ENCODE results near the gene RASGEF1B.

The RASGEF1B gene

GRCh38 chr4:81452452-81453006 lies 19.2 kb downstream of the RASGEF1B start:
- ATAC-seq (replicated peaks) = no peak
- Mint-ChIP-seq H3K9me3 (no peaks in the 10 kb centered on the region), H3K4me3 (no peak overlapping the region), H3K27ac (peak overlapping the region in 1 of 2 donors; percentile 26), H3K4me1 (ENCODE audit: low read depth in 2 of 2) (peaks cover 5 to 6% of the 10 kb centered on the region in 2 donors), H3K27me3 (no peaks in the 10 kb centered on the region), H3K36me3 (ENCODE audit: insufficient read depth) (peaks cover 35% of the 10 kb centered on the region)
- no peak for DNase-seq

- Mint-ChIP-seq H3K4me1 (ENCODE audit: low read depth in 2 of 2) (no peaks in the 10 kb centered on the region), H3K4me3 (no peak overlapping the region), H3K27ac (no peak overlapping the region), H3K9me3 (no peaks in the 10 kb centered on the region), H3K27me3 (no peaks in the 10 kb centered on the region), H3K36me3 (ENCODE audit: insufficient read depth) (peaks cover 45% of the 10 kb centered on the region)
- DNase-seq (no peak), ATAC-seq (replicated peaks) (no peak)
These were observed 22.7 kb downstream of the RASGEF1B start for GRCh38 chr4:81449015-81449414.

- H3K27ac Mint-ChIP-seq = no peak overlapping the region
- no peak overlapping the region for H3K4me3 Mint-ChIP-seq
- H3K9me3 Mint-ChIP-seq = no peaks in the 10 kb centered on the region
- ATAC-seq (replicated peaks) = no peak
- DNase-seq = no peak
- peaks cover 43% of the 10 kb centered on the region for H3K36me3 Mint-ChIP-seq (ENCODE audit: insufficient read depth)
- no peaks in the 10 kb centered on the region for H3K4me1 Mint-ChIP-seq (ENCODE audit: low read depth in 2 of 2)
- no peaks in the 10 kb centered on the region for H3K27me3 Mint-ChIP-seq
These were observed 24.0 kb downstream of the RASGEF1B start for GRCh38 chr4:81447566-81448229.

DNA sequence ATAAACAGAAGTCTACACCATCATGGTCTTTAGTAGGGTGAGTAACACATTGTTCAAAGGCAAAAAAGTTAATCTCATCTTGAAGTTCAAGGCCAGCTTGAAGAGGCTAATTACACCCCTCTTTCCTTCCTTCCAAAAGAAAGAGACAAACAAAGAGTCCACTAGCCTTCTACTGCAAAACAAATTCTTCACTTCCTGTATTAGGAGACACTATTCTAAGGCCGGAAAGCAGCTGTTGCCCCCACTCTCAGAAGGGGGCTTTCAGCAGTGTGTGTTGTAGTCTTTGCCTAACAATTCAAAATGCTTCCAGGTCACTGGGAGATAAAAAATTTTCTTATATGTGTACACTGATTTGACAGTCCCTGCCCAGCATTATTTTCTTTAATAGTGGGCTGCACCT lies 25.1 kb downstream of the RASGEF1B start:
- Mint-ChIP-seq H3K9me3 (no peaks in the 10 kb centered on the region), H3K4me3 (no peak overlapping the region), H3K27me3 (no peaks in the 10 kb centered on the region), H3K4me1 (ENCODE audit: low read depth in 2 of 2) (no peaks in the 10 kb centered on the region), H3K36me3 (ENCODE audit: insufficient read depth) (peaks cover 41% of the 10 kb centered on the region), H3K27ac (no peak overlapping the region)
- ATAC-seq (replicated peaks) = no peak
- no peak for DNase-seq

- H3K4me3 Mint-ChIP-seq = no peak overlapping the region
- H3K9me3 Mint-ChIP-seq = no peaks in the 10 kb centered on the region
- no peaks in the 10 kb centered on the region for H3K27me3 Mint-ChIP-seq
- ATAC-seq (replicated peaks) = no peak
- H3K36me3 Mint-ChIP-seq (ENCODE audit: insufficient read depth) = peaks cover 46% of the 10 kb centered on the region
- no peak for DNase-seq
- no peaks in the 10 kb centered on the region for H3K4me1 Mint-ChIP-seq (ENCODE audit: low read depth in 2 of 2)
- no peak overlapping the region for H3K27ac Mint-ChIP-seq
These were observed 26.5 kb downstream of the RASGEF1B start for GRCh38 chr4:81445196-81445595.

DNA sequence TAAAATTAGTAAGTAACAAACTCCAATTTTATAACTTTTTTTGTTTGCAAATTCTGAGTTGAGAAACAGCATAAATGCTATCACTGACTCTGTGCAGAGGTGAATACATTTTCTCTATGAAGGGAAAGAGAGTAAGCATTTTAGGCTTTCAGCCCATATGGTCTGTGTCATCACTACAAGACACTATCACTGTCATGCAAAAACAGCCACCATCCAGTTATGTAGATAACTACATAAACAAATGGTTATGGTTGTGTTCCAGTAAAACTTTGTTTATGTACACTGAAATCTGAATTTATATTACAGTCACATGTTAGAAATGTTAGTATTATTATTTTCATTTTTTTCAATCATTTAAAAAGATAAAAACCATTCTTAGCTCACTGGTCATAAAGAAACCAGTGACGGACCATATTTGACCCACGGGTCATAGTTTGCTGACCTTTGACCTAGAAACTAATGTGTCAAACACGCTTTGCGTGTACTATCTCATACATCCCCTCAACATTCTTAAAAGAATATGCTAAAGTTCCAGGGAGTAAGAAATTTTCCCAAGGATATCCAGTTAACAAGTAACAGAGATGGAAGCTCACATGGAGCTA lies 29.1 kb downstream of the RASGEF1B start:
- DNase-seq (no peak), ATAC-seq (replicated peaks) (no peak)
- Mint-ChIP-seq H3K27me3 (no peaks in the 10 kb centered on the region), H3K9me3 (no peaks in the 10 kb centered on the region), H3K4me3 (no peak overlapping the region), H3K4me1 (ENCODE audit: low read depth in 2 of 2) (no peaks in the 10 kb centered on the region), H3K27ac (no peak overlapping the region), H3K36me3 (ENCODE audit: insufficient read depth) (peaks cover 46% of the 10 kb centered on the region)

- no peak overlapping the region for H3K4me3 Mint-ChIP-seq
- H3K36me3 Mint-ChIP-seq (ENCODE audit: insufficient read depth) = peaks cover 31% of the 10 kb centered on the region
- no peaks in the 10 kb centered on the region for H3K4me1 Mint-ChIP-seq (ENCODE audit: low read depth in 2 of 2)
- no peaks in the 10 kb centered on the region for H3K27me3 Mint-ChIP-seq
- no peak overlapping the region for H3K27ac Mint-ChIP-seq
- ATAC-seq (replicated peaks) (no peak), DNase-seq (no peak)
- no peaks in the 10 kb centered on the region for H3K9me3 Mint-ChIP-seq
These were observed 30.8 kb downstream of the RASGEF1B start for GRCh38 chr4:81440949-81441348.

DNA sequence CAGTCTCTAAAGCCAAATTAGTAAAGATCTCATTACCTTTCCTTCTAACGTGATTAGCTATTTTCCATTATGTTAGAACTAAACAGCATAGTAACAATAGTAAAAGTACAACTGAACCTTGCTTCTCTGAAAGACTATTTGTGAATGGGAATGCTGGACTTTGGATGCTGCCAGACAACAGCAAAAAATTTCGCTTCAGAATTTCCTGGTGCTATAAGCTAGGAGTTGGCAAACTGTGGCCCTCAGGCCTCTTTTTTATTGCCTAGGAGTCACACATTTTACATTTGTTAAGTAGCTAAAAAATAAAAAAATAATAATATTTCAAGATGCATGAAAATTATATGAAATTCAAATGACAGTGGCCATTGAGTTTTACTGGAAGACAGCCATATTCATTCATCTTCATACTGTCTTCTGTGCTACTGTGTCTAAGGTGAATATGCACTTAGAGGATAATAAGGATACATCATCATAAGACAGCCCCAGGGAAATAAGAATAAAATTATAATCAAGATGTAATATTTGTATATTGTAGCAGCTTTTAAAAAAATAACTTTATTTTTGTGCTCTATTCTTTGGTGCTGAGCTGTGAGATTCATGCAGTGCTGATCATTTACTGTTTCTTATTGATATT lies 34.6 kb downstream of the RASGEF1B start:
- ATAC-seq (replicated peaks) (no peak), DNase-seq (no peak)
- H3K4me3 Mint-ChIP-seq = no peak overlapping the region
- H3K27me3 Mint-ChIP-seq = no peaks in the 10 kb centered on the region
- peaks cover 49% of the 10 kb centered on the region for H3K36me3 Mint-ChIP-seq (ENCODE audit: insufficient read depth)
- H3K27ac Mint-ChIP-seq = no peak overlapping the region
- H3K9me3 Mint-ChIP-seq = no peaks in the 10 kb centered on the region
- no peaks in the 10 kb centered on the region for H3K4me1 Mint-ChIP-seq (ENCODE audit: low read depth in 2 of 2)

DNA sequence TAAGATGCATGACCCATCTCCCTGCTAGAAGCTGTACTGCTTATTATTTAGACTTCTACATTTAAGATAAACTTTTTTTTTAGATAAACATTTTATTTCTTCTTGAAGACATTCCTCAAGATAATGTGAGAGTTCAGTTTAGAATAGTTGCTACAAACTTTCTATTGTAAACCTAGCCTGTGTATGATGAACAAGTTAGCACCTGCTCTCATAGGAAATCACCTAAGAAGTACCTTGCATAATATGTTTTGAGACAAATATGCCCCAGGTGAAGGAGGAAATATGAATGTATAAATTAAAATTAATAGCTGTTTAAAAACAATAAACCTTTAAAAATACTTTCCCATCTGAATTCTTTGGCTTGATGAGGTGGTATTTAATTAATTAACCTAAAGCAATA lies 35.6 kb downstream of the RASGEF1B start:
- Mint-ChIP-seq H3K27ac (no peak overlapping the region), H3K4me1 (ENCODE audit: low read depth in 2 of 2) (no peaks in the 10 kb centered on the region), H3K36me3 (ENCODE audit: insufficient read depth) (peaks cover 51% of the 10 kb centered on the region), H3K27me3 (no peaks in the 10 kb centered on the region), H3K4me3 (no peak overlapping the region), H3K9me3 (no peaks in the 10 kb centered on the region)
- ATAC-seq (replicated peaks) (no peak), DNase-seq (no peak)

- no peaks in the 10 kb centered on the region for H3K27me3 Mint-ChIP-seq
- no peak for DNase-seq
These were observed 38.9 kb downstream of the RASGEF1B start for GRCh38 chr4:81432825-81433224.

DNA sequence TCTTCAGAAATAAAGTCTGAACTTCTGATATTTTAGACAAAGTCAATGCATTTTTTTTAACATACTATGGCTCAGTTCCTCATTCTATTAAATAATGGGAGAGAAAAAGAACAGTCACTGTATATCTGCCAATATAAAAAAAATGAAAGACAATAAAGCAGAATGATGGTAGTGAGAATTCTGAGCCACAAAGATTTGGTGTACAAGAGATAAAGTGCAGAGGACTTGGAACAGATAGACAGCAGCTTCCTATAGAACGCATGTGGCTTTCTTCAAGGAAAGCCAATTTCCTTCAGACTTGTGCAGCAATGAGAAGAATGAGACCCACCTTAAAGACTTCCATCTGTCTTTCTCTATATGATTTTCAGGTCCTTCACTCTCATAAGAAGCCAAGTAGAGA lies 39.7 kb downstream of the RASGEF1B start:
- H3K36me3 Mint-ChIP-seq (ENCODE audit: insufficient read depth) = peaks cover 47% of the 10 kb centered on the region
- no peak overlapping the region for H3K27ac Mint-ChIP-seq
- H3K9me3 Mint-ChIP-seq = peaks cover 0 to 2% of the 10 kb centered on the region in 2 donors
- no peaks in the 10 kb centered on the region for H3K27me3 Mint-ChIP-seq
- no peak overlapping the region for H3K4me3 Mint-ChIP-seq
- no peaks in the 10 kb centered on the region for H3K4me1 Mint-ChIP-seq (ENCODE audit: low read depth in 2 of 2)
- ATAC-seq (replicated peaks) = no peak
- DNase-seq = no peak

More at GRCh38 chr4:81432825-81433224, 38.9 kb downstream of the RASGEF1B start:
- Mint-ChIP-seq H3K36me3 (ENCODE audit: insufficient read depth) (peaks cover 50% of the 10 kb centered on the region), H3K4me3 (no peak overlapping the region), H3K4me1 (ENCODE audit: low read depth in 2 of 2) (no peaks in the 10 kb centered on the region), H3K9me3 (peaks cover 0 to 2% of the 10 kb centered on the region in 2 donors), H3K27ac (no peak overlapping the region)
- ATAC-seq (replicated peaks) = no peak

- Mint-ChIP-seq H3K27ac (no peak overlapping the region), H3K4me3 (no peak overlapping the region), H3K4me1 (ENCODE audit: low read depth in 2 of 2) (no peaks in the 10 kb centered on the region), H3K27me3 (no peaks in the 10 kb centered on the region), H3K36me3 (ENCODE audit: insufficient read depth) (peaks cover 48% of the 10 kb centered on the region), H3K9me3 (peaks cover 0 to 2% of the 10 kb centered on the region in 2 donors)
- DNase-seq = no peak
- no peak for ATAC-seq (replicated peaks)
These were observed 42.1 kb downstream of the RASGEF1B start for GRCh38 chr4:81429607-81430006.

DNA sequence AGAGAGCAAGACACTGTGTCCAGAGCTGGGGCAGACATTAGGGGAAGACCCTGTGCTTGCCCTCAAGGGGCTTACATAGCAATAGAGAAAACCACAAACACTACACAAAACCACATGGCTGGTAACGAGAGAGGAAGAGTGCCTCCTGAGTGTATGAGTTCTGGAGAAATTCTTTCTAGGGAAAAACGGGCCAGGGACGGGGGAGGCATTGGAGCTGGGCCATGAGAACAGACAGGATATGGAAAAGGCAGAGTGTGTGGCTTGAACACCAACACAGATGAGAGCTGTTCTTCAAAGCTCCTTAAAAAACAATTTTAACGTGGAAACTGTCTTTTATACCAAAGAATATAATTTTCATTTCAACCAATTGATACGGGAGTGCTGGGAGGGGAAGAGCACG lies 42.7 kb downstream of the RASGEF1B start:
- no peaks in the 10 kb centered on the region for H3K4me1 Mint-ChIP-seq (ENCODE audit: low read depth in 2 of 2)
- H3K4me3 Mint-ChIP-seq = no peak overlapping the region
- DNase-seq (no peak), ATAC-seq (replicated peaks) (no peak)
- peaks cover 43% of the 10 kb centered on the region for H3K36me3 Mint-ChIP-seq (ENCODE audit: insufficient read depth)
- no peaks in the 10 kb centered on the region for H3K27me3 Mint-ChIP-seq
- peaks cover 0 to 2% of the 10 kb centered on the region in 2 donors for H3K9me3 Mint-ChIP-seq
- H3K27ac Mint-ChIP-seq = no peak overlapping the region

GRCh38 chr4:81428002-81428401 lies 43.7 kb downstream of the RASGEF1B start:
- DNase-seq (no peak), ATAC-seq (replicated peaks) (no peak)
- no peak overlapping the region for H3K27ac Mint-ChIP-seq
- no peaks in the 10 kb centered on the region for H3K27me3 Mint-ChIP-seq
- H3K36me3 Mint-ChIP-seq (ENCODE audit: insufficient read depth) = peaks cover 33% of the 10 kb centered on the region
- H3K4me1 Mint-ChIP-seq (ENCODE audit: low read depth in 2 of 2) = no peaks in the 10 kb centered on the region
- no peak overlapping the region for H3K4me3 Mint-ChIP-seq
- H3K9me3 Mint-ChIP-seq = peaks cover 0 to 2% of the 10 kb centered on the region in 2 donors

Data from effector memory CD8-positive, alpha-beta T cell (primary cell).